NT2/D1 (cell line): ENCODE measurements around the gene GRXCR1.

Experiments
- SUZ12 ChIP-seq: IDR thresholded peaks from 2 replicates; pipeline ENCODE4 v1.6.1; 2011; ENCODE audit not compliant: insufficient read length, insufficient read depth; ENCODE audit errors: extremely low read depth
- ZNF274 ChIP-seq: IDR thresholded peaks from 2 replicates; pipeline ENCODE4 v1.6.1; 2011; ENCODE audit warnings: mild to moderate bottlenecking, low read depth, low read length

- TF ChIP-seq SUZ12, result no peak
- no peak for TF ChIP-seq ZNF274
Measured at GRCh38 chr4:42910459-42910858, 17.9 kb downstream of the GRXCR1 start.
